HG03060 (cell line): ENCODE results near the gene KIAA0040.

Experiments used
- ATAC-seq: cut with Tn5 transposase; IDR thresholded peaks from one replicate; pipeline ENCODE4 v1.9.1; 2021; ENCODE audit warnings: low read depth, moderate number of reproducible peaks; ENCODE audit not compliant: unreplicated experiment

The KIAA0040 gene

DNA sequence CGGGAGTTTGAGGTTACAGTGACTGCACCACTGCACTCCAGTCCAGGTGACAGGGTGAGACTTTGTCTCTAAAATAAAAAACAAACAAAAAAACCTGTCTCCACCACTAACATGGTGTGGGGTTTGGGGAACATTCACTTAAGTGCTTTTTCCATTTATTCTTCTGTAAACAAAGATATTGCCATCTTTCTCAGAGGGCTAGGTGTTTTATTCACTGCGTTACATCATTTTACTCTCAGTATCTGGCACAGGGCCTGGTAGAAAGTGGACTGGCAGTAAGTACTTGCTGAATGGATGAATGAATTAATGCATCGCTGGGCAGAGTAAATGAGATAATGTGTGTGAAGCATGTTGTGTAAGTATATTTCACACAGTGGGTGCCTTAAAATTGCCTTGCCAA, 20.1 kb downstream of the KIAA0040 start:
- ATAC-seq, result no peak

DNA sequence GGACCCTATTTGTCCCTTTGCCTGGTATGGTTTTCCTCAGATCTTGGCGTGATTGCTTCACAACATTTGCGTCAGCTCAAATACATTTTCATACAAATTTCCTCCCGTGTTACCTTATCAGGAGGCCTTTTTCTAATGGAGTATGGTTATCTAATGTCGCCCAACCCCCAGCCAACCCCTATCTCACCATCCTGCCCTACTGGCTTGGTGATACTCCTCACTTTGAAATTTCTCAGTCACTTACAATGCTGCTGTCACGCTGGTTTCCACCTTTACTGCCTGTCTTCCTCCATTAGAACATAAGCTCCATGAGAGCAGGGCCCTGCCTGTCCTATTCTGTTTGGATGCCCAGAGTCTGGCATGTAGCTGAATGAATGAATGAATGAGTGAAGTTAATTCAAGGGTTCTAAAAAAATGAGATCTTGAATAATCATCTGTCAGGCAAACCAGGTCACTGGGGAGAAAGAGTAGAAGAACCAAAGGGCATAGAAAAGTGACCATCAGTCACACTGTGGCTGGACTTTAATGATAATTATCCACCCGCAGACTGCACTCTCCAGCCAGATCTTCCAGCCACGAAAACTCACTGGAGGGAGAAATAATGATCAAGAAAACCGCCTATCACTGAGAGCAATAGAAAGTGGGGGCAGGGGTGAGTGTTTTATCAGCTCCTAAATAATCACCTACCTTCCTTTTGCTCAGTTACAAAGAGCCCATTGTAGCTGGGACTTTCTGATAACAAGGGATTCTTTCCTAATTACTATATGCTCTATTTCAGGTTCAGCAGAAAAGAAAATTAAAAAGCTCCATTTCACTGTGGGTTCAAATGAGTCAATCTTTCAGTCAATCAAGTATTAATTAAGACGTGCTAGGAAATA, 21.3 kb downstream of the KIAA0040 start:
- ATAC-seq, result no peak

DNA sequence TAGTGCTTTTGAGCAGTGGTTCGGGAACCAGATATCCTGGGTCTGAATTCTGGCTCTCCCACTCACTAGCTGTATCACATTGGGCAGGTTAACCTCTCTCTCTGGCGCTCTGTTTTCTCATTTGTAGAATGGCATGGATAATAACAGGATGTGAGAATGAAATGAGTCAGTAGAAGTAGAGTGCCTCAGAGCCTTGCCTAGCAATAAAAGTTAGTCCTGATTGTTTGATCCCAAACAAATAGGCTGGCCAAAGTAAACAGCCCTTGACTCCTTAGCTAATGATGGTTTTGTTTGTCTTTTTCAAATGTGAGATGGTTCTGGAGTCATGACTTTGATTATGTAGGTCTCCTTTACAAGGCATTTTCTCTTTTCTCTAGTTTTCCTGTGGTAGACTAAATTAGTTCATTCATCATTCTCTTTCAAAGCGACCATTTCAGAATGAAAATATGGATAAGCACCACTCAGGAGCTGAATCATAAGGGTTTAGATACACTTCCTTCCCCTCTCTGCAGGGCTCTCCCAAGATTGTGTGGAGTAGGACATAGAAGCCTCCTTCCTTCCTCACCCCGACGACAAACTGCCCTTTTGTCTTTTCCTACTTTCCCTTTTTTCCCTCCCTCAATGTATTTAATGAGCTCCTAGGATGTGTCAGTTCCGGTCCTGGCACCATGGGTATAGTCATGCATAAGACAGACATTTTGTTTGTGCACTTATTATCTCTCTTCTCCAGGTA, 23.1 kb downstream of the KIAA0040 start:
- ATAC-seq, result no peak

DNA sequence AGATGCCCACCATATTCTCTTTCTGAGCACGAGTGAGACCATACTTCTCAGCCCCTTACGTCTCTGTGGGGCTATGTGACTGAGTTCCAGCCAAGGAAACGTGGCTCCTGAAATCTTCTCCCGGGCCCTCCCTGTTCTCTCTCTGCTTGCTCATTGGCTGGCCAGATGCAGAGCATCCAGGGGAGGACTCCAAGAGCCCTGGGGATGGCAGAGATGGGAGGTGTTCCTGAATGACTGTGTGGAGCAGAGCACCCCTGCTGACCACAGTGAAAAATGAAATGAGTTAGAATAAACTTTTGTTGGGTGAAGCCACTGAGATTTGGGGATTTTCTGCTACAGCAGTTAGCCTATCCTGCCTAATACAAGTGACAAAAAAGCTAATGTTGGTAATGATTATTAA, 23.8 kb downstream of the KIAA0040 start:
- ATAC-seq, result no peak

DNA sequence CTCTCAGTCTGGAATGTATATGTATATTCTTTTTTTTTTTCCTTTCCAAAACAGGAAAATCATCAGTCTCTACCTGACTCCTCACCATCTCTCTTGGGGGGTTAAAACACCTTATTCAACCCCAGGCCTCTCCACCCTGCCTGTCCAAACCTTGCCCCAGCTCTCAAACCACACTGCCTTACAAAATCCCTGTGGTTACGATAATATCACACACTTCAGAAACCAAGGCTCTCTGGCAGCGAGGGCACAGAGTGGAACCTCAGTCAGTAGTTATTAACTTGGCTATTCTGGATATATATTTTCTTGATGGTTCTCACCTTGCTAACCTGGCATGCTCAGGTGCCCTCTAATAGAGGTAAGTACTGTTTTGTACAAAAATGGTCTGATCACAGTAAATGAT, 24.7 kb downstream of the KIAA0040 start:
- no peak for ATAC-seq

DNA sequence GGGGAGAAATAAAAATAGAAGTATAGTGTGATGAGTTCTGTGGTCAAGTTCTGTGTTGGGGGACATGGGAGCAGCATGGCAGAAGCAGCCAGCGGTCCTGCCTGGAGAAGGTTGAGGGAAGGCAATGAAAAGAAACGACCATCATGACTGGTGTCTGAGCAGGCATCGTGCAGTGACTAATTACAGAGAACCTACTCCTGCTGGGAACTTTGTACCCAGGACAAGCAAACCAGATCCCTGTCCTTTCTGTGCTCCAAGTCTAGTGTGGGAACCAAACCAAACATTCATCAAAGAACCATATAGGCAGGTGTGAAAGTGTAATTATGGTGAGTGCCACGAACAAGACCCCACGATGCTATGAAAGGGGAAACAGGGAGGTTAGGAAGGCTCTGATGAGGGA, 25.8 kb downstream of the KIAA0040 start:
- no peak for ATAC-seq

DNA sequence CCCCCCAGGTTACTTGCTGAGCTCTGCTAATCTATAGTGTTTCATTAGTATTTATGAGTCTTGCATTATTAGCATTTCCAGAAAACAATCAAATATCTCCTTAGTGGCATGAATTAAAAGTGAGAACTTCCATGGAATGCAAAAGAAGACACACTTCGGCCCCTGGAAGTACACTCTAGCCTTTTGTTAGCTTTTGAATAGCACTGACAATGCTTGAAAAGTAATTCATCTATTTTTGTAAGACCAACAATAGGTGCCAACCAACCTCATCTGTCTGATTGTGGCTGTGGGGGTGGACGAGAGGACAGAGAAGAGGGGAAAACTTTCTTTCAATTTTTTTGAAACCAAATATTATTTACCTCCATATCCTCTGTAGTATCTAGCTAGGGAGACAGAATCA, 27.8 kb downstream of the KIAA0040 start:
- ATAC-seq, result no peak

DNA sequence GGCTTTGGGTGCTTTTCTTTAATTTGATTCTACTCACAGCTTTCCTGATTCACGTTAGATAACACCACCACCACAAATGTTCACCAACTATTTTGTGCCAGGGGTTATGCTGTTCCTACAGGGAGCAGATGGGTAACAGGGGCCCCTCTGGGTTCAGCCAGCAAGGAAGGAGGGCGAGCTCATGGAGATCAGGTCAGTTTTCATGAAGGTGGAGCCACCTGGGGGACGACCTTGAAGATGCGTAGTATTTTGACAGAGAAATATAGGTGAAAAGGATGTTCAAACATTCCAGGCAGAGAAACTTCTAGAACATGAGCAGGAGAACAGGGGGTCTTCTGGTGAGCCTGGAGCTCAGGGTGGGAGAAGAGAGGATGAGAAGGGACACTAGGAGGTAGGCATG, 28.9 kb downstream of the KIAA0040 start:
- no peak for ATAC-seq

DNA sequence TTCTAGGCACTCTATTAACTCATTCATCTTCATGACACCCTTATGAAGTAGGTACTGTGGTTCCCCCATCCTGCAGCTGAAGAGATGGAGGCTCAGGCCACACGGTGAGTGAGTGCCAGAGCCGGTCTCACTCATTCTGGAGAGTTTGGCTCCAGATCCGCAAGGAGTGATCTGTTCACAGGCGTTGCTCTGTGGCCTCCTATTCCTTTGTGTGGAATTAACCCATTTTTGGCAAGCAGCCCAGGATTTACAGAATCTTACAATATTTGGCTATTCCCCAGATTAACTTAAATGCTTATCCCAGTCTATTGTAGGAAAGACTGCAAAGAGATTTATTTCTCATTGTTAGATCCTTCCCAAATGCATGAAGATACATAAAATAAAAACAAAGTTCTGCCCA, 29.6 kb downstream of the KIAA0040 start:
- ATAC-seq, result no peak

DNA sequence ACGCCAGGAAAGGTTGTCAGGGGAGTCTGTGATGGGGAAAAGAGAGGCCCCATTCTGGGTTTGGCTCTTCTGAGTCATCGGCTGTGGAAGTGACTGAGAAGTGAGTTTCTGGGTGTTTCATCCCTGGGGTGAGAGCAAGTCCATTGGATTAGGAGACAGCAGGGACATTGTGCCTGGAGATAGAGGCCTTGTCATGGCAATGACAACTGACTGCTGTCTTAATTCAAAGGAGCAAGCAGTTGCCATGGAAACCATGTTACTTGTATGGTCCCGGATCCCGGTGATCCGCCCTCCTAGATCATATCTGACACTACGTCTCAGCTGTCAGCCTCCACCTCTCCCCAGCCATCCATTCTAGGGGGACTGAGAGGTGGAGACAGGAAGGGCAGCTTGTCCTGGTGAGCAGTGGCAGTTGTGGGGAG, 34.4 kb downstream of the KIAA0040 start:
- ATAC-seq, result no peak

DNA sequence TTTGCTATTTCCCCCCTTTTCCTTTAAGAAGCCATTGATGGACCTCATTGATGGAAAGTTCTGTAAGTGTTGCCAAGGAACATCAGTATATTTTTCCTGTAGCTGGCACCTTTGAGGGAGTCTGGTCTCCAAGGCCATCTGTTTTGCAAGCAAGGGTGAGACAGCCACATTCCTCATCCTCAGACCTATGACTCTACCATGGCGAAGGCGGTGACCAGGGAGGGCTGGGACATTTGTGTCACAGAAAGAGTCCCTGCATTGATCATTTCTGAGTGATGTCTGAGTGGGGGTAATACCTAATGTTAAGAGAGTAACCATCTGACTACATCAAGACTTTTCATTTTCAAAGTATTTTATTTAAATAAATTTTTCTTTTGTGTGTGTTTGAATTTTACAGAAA, 35.4 kb downstream of the KIAA0040 start:
- ATAC-seq, result no peak

DNA sequence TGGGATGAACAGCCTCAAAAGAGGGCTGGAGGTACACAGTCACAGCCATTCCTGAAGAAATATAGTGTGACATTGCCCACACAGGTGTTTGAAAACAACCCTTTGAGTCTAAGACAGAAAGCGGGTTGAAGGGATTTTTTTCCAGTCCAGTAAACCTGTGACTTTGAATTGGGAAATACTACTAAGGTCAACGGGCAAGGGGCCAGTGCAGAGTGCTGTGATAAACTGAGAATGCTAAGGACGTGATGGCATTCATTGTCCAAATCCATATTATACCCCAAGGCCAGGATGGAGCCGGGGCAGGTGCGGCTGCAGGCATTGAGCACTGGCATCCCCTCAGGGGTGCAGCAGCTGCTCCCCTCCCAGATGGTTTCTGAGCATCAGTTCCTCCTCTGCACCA, 36.6 kb downstream of the KIAA0040 start:
- no peak for ATAC-seq

DNA sequence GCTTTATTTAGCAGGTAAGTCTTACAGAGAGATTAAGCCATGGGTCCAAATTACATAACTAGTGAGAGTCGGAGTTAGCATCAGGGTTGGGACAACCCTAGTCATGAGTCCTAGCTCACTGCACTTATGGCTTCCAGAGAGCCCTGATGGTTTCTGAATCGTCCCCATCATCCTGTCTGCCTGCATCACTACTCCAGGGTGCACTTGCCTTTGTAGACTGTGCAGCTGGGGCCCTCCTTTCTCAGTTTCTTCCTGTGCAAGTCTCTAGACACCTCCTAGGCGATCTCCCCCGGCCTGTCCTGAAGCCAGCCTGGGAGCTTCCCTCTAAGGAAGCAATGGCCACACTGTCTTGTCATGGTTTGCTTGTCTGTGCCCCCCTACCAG, 37.1 kb downstream of the KIAA0040 start:
- no peak for ATAC-seq

DNA sequence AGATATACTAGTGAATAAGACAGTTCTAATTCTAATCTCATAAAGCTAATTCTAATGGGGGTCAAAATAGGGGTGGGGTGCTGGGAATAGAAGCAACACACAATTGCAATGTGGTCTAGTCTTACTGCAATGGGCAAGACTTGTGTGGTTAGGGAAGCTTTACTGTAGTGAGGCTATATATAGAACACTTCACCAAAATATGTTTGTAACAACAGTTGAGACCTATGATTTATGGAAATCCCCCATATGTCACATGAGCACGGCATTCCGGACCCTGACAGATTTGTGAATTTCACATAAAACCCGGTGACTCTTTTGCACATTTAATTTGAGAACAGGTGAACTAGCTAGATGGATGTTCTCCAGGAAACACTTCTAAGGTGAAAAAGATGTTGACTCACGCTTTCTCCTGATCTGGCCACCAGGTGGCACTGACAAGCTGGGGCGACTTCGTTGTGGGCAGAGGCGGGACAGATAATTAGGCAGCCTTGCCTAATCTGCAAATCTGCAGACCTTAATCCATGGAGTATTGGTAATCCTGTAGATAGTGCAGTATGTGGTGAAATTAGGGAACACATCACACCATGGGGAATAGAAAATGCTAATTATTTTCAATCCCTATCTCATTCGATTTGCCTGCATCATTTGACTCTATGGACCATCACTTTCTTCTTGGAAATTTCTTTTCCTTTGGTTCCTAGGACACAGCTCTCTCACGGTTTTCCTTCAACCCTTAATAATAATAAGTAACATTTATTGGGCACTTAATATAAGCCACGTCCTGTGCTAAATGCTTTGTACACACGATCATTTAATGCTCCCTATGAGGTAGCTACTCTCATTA, 37.7 kb downstream of the KIAA0040 start:
- no peak for ATAC-seq

DNA sequence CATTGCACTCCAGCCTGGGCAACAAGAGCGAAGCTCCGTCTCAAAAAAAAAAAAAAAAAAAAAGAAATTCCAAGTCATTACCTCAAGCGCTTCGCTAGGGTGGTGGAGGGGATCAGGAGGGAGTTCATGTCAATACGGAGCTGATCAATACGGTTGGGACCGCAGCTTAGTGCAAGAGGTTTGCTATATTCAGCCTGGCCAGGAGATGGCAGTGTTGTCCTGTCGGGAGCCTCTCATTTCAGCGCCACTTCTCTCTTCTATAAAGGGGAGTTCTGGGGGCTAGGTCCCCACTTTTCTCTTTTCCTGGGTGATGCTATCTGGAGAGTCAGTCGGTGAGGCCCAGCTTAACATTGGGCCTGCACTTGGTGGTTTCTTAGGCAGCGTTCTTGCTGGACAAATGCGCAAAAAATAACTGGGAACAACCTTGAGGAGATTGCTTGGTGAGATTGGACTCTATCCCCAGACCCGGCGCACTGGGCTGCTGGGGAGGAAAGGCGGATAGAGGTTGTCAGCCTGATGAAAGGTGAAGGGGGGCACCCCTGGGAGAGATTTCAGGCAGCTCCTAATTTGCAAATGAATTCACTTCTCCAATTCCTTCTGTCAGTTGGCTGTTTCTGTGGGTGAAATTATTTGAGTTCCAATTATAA, 40.4 kb downstream of the KIAA0040 start:
- ATAC-seq, result no peak

DNA sequence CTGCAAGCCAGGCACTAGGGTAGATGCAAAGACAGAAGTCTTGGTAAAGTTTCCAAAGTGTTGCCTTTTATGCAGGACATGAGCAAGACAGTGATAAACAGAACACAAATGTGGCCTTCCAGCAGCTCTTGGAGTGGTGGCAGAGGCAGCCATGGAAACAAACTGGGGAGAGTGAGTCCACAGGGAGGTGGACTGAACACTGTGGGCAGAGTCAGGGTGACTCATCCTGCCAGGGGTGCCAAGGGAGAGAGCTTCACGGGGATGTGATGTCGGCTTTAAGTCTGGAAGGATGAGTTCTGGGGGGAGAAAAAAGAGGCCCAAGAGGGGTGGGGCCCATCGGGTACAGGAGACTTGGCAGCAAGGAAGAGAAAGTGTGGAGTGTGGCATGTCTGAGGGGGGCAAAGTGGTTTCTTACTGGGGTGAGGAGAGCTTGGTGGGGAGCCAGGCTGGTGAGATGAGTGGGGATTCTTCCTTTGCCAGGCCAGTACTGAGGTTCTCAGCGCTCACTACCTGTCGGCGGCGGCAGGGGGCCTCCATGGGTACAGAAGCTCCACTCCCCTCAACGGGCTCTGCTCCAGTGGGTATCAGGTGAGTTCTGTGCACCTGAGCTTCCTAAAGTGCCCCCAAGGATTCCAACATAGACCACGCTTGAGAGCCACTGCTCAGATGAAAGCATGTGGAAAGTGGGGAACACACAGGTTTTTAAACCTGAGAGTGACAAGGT, 41.8 kb downstream of the KIAA0040 start:
- no peak for ATAC-seq

DNA sequence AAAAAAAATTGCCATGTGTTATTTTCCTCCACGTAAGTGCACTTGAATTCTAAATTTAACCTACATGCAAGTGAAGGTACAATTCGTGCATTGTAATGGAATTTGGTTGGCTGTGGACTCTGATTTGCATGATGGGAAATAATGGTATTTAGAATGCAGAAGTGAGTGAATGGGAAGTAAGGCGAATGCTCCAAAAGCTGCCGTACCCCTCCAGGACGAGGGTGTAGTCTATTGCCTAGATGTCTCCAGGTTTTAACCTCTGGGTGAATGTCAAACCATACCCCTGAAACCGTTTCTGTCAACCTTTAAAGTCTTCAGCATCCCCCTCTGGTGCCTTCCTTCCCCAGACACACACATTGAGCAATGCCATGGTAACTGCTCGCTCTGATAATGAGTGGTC, 44.5 kb downstream of the KIAA0040 start:
- no peak for ATAC-seq

DNA sequence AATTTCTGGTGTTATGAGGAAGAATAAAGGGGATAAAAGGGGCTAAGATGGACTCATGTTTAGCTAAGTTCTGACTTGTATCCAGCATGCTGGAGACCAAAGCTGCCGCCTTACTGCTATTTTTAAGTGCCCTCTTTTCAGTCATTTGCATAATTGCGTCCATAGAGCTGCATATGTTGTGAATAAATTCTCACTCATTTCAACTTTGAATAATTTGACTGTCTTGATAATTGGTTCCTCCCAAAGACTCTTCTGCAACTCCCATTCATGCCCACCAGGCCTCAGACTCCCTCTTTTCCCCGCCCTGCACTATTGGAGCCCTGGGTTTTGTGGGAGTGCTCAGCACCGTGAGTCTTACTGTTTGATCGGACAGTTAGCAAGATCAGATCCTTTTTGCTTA, 45.0 kb downstream of the KIAA0040 start:
- no peak for ATAC-seq

DNA sequence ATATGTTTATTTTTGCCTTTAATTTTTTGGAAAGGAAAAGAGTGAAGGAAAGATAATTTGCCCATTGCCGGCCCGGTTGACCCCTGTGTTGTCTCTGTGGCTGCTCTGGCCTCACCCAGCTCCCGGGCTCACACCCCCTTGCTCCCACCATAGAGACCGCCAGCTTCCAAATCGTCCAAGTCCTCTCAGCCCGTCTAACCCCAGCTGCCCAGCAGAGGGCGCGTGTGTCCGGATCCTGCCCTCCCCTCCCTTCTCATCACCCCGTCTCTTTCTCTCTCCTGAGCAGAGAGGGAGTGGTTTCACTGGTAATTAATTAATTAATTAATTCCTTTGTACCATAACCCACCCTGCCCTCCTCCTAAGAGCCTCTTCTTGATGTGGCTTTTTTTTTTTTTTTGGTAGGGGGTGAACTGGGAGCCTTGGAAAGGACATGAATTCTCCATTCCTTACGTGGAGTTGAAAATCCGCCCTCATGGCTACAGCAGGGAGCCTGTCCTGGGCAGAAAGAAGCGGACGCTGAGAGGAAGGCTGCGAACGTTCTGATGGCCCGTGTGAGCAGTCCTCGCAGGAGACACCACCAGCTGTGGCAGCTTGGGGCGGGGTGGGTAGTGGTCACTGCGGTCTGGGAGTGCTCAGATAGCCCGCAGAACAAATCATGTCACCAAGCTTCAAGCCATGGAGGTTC, 45.9 kb downstream of the KIAA0040 start:
- no peak for ATAC-seq
